ENCODE measurements around the gene UGT2A2.

UGT2A2 gene

DNA sequence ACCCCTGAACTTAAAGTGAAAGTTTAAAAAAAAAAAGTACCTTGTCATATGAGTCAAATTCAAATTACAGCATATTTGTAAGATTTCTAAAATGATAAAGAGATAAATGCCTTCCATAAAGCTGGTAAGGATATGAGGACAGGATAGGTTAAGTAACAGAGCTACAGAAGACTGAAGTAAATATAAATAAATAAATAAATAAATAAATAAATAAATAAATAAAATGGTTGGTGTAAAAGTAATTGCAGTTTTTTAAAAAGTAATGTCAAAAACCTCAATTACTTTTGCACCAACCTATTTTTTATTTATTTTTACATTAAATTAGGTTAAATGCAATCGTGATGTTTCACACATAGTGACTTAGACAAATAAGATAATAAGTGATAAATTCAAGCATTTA is 62.2 kb downstream of the UGT2A2 start:
- DNase-seq (ENCODE audit: insufficient read length, low spot score) (no peak), FAIRE-seq (no peak)

DNA sequence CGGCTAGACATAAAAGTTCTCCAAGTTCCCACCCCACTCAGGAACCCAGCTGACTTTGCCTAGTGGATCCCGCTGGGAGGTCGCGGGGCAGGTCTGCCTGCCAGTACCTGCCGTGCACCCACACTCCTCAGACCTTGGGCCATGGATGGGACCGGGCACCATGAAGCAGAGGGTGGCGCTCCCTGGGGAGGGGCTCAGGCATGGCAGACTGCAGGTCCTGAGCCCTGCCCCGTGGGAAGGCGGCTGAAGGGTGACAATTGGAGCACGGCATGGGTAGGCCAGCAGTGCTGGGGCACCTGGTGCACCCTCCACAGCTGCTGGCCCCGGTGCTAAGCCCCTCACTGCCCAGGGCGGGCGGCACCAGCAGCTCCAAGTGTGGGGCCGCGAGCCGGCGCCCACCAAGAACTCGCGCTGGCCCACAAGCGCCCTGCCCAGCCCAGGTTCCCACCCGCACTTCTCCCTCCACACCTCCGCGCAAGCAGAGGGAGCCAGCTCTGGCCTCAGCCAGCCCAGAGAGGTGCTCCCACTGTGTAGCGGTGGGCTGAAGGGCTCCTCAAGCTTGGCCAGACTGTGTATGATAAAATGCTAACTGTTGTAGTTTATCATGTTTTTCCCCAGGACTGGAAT is 63.1 kb downstream of the UGT2A2 start:
- FAIRE-seq: no peak
- no peak for DNase-seq (ENCODE audit: insufficient read length, low spot score)

DNA sequence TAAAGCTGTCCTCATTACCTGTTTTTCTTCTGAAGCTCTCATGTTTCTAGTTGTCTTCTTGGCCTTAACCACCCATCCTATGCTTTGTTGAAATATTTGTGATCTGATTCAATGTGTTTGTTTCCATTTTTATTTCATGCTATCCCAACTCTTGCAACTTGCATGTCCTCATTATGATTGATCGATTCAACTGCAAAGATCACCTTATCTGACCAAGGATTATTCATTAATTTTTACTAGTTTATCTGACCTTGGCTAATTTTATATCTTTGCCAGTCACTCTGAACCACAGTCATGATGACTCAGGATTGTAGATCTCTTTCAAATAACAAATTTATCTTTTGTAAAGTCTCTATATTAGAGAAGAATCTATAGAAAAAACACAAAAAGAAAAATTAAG is 70.7 kb downstream of the UGT2A2 start:
- FAIRE-seq (no peak), DNase-seq (ENCODE audit: insufficient read length, low spot score) (no peak)

DNA sequence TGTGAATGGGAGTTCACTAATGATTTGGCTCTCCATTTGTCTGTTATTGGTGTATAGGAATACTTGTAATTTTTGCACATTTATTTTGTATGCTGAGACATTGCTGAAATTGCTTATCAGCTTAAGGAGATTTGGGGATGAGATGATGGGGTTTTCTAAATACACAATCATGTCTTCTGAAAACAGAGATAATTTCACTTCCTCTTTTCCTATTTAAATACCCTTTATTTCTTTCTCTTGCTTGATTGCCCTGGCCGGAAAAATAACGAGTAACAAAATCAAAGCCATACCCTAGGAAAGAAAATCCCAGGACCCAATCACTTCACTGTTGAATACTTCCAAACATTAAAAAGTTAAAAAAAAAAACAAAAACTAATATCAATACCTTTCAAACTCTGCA is 76.0 kb downstream of the UGT2A2 start:
- no peak for FAIRE-seq

DNA sequence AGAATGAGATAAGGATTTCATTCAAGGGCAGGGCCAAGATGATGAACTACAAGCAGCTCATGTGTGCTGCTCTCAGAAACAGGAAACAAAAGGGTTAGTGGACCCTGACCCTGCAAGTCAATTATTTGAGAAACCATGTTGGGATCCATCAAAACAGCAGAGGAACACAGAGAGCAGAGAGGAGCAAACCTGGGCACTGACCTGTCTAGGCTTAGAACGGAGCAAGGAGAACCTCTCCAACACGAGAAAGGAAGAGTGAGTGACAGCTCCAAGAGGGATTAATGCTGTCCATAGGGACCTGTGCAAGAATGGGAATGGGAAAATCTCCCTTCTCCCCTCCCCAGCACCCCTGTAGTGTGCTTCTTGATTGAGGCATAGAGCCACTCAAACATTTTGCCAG is 89.8 kb downstream of the UGT2A2 start:
- FAIRE-seq (no peak), DNase-seq (ENCODE audit: insufficient read length, low spot score) (no peak)

More for the DNA sequence above, 76.0 kb downstream of the UGT2A2 start:
- DNase-seq (ENCODE audit: insufficient read length, low spot score): no peak

DNA sequence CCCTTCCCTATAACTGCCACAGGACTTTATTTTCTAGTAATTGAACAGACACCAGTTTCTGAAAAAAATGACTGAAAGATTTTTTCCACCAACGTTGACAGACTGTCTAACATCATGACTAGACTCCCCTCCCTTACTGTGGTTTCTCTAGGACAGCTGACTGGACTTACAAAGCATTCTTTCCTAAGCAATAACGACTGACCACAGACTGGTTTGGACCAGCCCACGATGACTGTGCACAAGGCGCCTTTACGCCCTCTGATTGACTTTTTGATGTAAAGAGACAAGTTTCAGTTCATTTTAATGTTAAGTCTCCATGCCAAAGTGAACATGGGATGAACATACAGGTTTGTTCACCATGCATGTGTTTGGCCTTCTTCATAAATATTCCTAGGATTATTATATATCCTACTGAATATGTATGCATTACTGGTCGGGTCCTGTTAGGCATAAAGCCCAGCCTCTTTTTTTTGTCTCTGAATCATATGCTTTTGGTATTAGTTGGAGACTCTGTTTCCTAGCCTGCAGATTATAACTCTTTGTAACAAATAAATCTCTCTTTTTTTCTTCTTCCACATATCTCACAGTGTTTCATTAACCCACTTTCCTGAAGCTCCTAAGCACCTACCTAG is 93.2 kb downstream of the UGT2A2 start:
- DNase-seq (ENCODE audit: insufficient read length, low spot score) (no peak), FAIRE-seq (no peak)
